Hepatocyte (in vitro differentiated cells): Measurements from ENCODE around the gene HIPK4. TPM values are rescaled to one million over a fixed set of nuclear protein-coding genes. Genes with fewer than 3 reads are reported as not detected.
"Not testable (repeated sequence)": the region's sequence is repeated elsewhere in the genome, so short reads cannot be mapped to it uniquely, and the experiment has no call there.

ENCODE experiments used
- DNase-seq: peaks from one replicate; pipeline ENCODE4 v3.0.0-alpha.2; 2016; ENCODE audit warnings: low spot score
- H2AFZ ChIP-seq: fragments of 200-600 bp; sonication (generic); 2 replicates; pipeline ENCODE4 v1.6.0; 2016; ENCODE audit warnings: antibody characterized with exemption, mild to moderate bottlenecking
- H3K27ac ChIP-seq: fragments of 200-600 bp; sonication (generic); 2 replicates; pipeline ENCODE4 v1.5.1; 2016; ENCODE audit warnings: mild to moderate bottlenecking
- H3K27me3 ChIP-seq: fragments of 200-600 bp; sonication (generic); 2 replicates; pipeline ENCODE4 v1.6.1; 2016
- H3K36me3 ChIP-seq: fragments of 200-600 bp; sonication (generic); replicated peaks from 2 replicates; pipeline ENCODE4 v1.5.1; 2016; ENCODE audit warnings: low read depth; ENCODE audit not compliant: insufficient read depth
- H3K4me1 ChIP-seq: fragments of 200-600 bp; sonication (generic); 2 replicates; pipeline ENCODE4 v1.5.1; 2016; ENCODE audit warnings: mild to moderate bottlenecking, moderate library complexity; ENCODE audit not compliant: insufficient read depth
- H3K4me2 ChIP-seq: fragments of 200-600 bp; sonication (generic); 2 replicates; pipeline ENCODE4 v1.6.0; 2016
- H3K4me3 ChIP-seq: fragments of 200-600 bp; sonication (generic); 2 replicates; pipeline ENCODE4 v1.5.1; 2016; ENCODE audit warnings: mild to moderate bottlenecking
- H3K79me2 ChIP-seq: fragments of 200-600 bp; sonication (generic); 2 replicates; pipeline ENCODE4 v1.6.0; 2017; ENCODE audit warnings: mild to moderate bottlenecking
- H3K9me2 ChIP-seq: fragments of 200-600 bp; sonication (generic); replicated peaks from 2 replicates; pipeline ENCODE4 v1.6.0; 2017; ENCODE audit warnings: mild to moderate bottlenecking; ENCODE audit not compliant: insufficient read depth
- H3K9me3 ChIP-seq: fragments of 200-600 bp; sonication (generic); 2 replicates; pipeline ENCODE4 v1.5.1; 2016; ENCODE audit warnings: low read depth, mild to moderate bottlenecking
- H4K20me1 ChIP-seq: fragments of 200-600 bp; sonication (generic); 2 replicates; pipeline ENCODE4 v1.6.0; 2016; ENCODE audit warnings: mild to moderate bottlenecking; ENCODE audit not compliant: insufficient read depth, poor library complexity, severe bottlenecking
- CTCF ChIP-seq: fragments of 200-600 bp; sonication (generic); IDR thresholded peaks from 2 replicates; pipeline ENCODE4 v1.5.1; 2016; ENCODE audit warnings: antibody characterized with exemption, mild to moderate bottlenecking; ENCODE audit not compliant: poor library complexity
- EZH2 ChIP-seq: fragments of 200-600 bp; sonication (generic); IDR thresholded peaks from 2 replicates; pipeline ENCODE4 v1.6.1; 2016; ENCODE audit warnings: antibody characterized with exemption, mild to moderate bottlenecking, borderline replicate concordance
- EZH2phosphoT487 ChIP-seq: fragments of 200-600 bp; sonication (generic); IDR thresholded peaks from one replicate; pipeline ENCODE4 v1.6.1; 2018; ENCODE audit warnings: antibody characterized with exemption, mild to moderate bottlenecking, low read depth, moderate library complexity; ENCODE audit not compliant: unreplicated experiment, severe bottlenecking
- WGBS: methylation state at CpG from one replicate; pipeline ENCODE4 v1.1.6; 2016; ENCODE audit warnings: low lambda C conversion rate; ENCODE audit errors: missing lambda C conversion rate; 5-methylcytosine and 5-hydroxymethylcytosine counted together
- polyA plus RNA-seq: library from polyadenylated mRNA; unstranded; fragments of >200 nt; fragmentation: Nextera tagmentation; extraction: Ambion mirVana; gene quantifications from 2 replicates; pipeline ENCODE4 v1.2.1, GENCODE V29; 2016
- total RNA-seq: library from RNA; depleted of rRNA; stranded (reverse); fragments of >200 nt; gene quantifications from 2 replicates; pipeline ENCODE4 v1.2.3, GENCODE V29; 2014

Gene HIPK4
- total RNA-seq (0.07 and 0.08 TPM in 2 replicates), polyA plus RNA-seq (0.13 TPM in 1 of 2 replicates, not detected in the other)

- WGBS = 84% methylated on average over 10 of the region's 10 CpGs
Measured at GRCh38 chr19:40390084-40390742, at the start of gene HIPK4. Gene HIPK4, minus strand, starts transcription at chr19:40390181. Its CDS starts 279 bp downstream, at chr19:40389902.

GRCh38 chr19:40438284-40438683 is 48.3 kb upstream of the HIPK4 start:
- peaks cover 28% of the 10 kb centered on the region for H4K20me1 ChIP-seq
- no peak for DNase-seq
- H3K27ac ChIP-seq = no peak overlapping the region
- H3K9me3 ChIP-seq = no peaks in the 10 kb centered on the region
- no peak overlapping the region for H2AFZ ChIP-seq
- WGBS = 96% methylated on average over 3 of the region's 3 CpGs
- H3K27me3 ChIP-seq = no peaks in the 10 kb centered on the region
- no peak overlapping the region for H3K4me2 ChIP-seq
- no peak overlapping the region for H3K4me3 ChIP-seq
- peaks cover 25% of the 10 kb centered on the region for H3K4me1 ChIP-seq
- H3K79me2 ChIP-seq = peaks cover 35% of the 10 kb centered on the region
- H3K9me2 ChIP-seq = no peaks in the 10 kb centered on the region
- no peaks in the 10 kb centered on the region for H3K36me3 ChIP-seq
- TF ChIP-seq EZH2 = no peak
- TF ChIP-seq CTCF = no peak

More at GRCh38 chr19:40390084-40390742, at the start of gene HIPK4:
- TF ChIP-seq EZH2 (no peak), EZH2phosphoT487 (no peak)
- Histone ChIP-seq H3K27ac (no peak within 1 kb of the TSS), H4K20me1 (no peaks in the 10 kb centered on the region), H3K36me3 (no peaks in the 10 kb centered on the region), H3K9me2 (no peaks in the 10 kb centered on the region), H3K4me2 (no peak within 1 kb of the TSS), H3K4me3 (no peak within 1 kb of the TSS), H3K79me2 (no peaks in the 10 kb centered on the region), H3K27me3 (no peaks in the 10 kb centered on the region), H3K4me1 (no peaks in the 10 kb centered on the region), H2AFZ (no peak within 1 kb of the TSS), H3K9me3 (no peaks in the 10 kb centered on the region)
- DNase-seq = no peak

- DNase-seq = peak; percentile 96
- Histone ChIP-seq H3K27me3 (no peaks in the 10 kb centered on the region), H4K20me1 (no peaks in the 10 kb centered on the region), H3K27ac (peak overlapping the region; percentile 97), H3K4me3 (peak overlapping the region; percentile 31), H3K4me2 (peak overlapping the region; percentile 76), H3K9me3 (no peaks in the 10 kb centered on the region), H3K4me1 (peaks cover 19% of the 10 kb centered on the region), H3K9me2 (no peaks in the 10 kb centered on the region), H2AFZ (peak overlapping the region; percentile 52), H3K36me3 (no peaks in the 10 kb centered on the region), H3K79me2 (peaks cover 14% of the 10 kb centered on the region)
- TF ChIP-seq EZH2 (no peak), EZH2phosphoT487 (no peak), CTCF (no peak)
- 3% methylated on average over 22 of the region's 50 CpGs for WGBS
Measured at GRCh38 chr19:40433391-40434216, 43.6 kb upstream of the HIPK4 start.

- not testable (repeated sequence) for H4K20me1 ChIP-seq, H3K27me3 ChIP-seq, DNase-seq, H3K36me3 ChIP-seq, H3K9me3 ChIP-seq, H3K9me2 ChIP-seq, H3K4me3 ChIP-seq
- peaks cover 19% of the 10 kb centered on the region for H3K4me1 ChIP-seq
- peak overlapping the region; percentile 76 for H3K4me2 ChIP-seq
- H2AFZ ChIP-seq = peak overlapping the region; percentile 52
- WGBS = 65% methylated on average over 7 of the region's 7 CpGs
- H3K79me2 ChIP-seq = peaks cover 14% of the 10 kb centered on the region
- H3K27ac ChIP-seq = peak overlapping the region; percentile 97
Measured at GRCh38 chr19:40432760-40433159, 42.8 kb upstream of the HIPK4 start.
